T-helper 1 cell (primary cell): ENCODE measurements around the gene PPP1R13L.
A peak's percentile ranks its signal among the peaks of the same experiment; 100 is the strongest.

ENCODE experiments used
- DNase-seq, 5 donors: peaks; one replicate each; pipeline ENCODE4 v3.0.0-alpha.2; 2012 to 2020
- total RNA-seq, 4 donors: gene quantifications; one replicate each; lab custom pipeline; 2026; lab: John Stamatoyannopoulos, UW

Gene PPP1R13L, protein sequence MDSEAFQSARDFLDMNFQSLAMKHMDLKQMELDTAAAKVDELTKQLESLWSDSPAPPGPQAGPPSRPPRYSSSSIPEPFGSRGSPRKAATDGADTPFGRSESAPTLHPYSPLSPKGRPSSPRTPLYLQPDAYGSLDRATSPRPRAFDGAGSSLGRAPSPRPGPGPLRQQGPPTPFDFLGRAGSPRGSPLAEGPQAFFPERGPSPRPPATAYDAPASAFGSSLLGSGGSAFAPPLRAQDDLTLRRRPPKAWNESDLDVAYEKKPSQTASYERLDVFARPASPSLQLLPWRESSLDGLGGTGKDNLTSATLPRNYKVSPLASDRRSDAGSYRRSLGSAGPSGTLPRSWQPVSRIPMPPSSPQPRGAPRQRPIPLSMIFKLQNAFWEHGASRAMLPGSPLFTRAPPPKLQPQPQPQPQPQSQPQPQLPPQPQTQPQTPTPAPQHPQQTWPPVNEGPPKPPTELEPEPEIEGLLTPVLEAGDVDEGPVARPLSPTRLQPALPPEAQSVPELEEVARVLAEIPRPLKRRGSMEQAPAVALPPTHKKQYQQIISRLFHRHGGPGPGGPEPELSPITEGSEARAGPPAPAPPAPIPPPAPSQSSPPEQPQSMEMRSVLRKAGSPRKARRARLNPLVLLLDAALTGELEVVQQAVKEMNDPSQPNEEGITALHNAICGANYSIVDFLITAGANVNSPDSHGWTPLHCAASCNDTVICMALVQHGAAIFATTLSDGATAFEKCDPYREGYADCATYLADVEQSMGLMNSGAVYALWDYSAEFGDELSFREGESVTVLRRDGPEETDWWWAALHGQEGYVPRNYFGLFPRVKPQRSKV
- total RNA-seq: 1.5 to 3.7 (median 2.8) reads per million in 4 donors

DNA sequence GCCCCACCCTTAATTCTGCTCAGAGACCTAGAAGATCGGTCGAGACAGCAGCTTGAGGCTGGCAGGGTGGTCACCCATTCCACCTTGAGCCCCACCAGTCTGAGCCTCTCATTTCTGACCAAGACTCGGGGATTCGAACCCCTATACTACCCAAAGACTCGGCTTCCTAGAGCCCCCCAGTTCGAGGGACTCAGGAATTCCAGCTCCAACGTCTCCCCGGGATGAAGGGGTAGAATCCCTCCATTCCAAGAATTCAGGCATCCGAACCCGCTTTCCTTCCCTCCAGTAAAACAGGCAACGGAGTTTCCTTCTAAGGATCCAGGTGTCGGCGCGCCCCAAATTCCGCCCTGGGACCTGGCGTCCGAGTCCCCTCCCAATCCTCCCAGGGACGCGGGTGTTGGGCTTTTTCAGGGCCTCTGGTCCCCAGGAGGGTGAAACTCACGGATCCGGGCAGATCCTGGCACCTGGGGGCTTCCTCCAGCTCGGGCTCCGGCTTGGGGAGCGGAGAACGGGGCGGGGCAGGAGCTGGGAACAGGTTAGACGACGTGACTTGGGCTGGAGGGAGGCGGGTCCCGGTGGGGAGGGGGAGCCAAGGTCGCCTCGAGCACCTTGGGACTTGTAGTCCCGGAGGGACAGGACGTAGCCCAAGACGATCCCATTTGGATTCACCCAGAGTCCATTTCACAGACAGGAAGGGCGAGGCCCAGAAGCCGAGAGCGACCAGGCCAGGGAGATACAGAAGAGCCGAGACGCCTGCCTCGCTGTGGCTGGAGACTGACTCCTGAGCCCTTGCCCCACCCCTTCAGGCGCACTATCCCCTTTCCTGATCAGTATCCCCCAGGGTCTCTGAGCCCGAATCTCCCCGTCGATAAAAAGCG, at the start of gene PPP1R13L:
Gene PPP1R13L, minus strand, starts transcription at position 513 of the 878 bp plus-strand sequence. CDS start 6,751 bp downstream, outside the sequence.
- peak in 1 of 5 donors; percentile 80 for DNase-seq

DNA sequence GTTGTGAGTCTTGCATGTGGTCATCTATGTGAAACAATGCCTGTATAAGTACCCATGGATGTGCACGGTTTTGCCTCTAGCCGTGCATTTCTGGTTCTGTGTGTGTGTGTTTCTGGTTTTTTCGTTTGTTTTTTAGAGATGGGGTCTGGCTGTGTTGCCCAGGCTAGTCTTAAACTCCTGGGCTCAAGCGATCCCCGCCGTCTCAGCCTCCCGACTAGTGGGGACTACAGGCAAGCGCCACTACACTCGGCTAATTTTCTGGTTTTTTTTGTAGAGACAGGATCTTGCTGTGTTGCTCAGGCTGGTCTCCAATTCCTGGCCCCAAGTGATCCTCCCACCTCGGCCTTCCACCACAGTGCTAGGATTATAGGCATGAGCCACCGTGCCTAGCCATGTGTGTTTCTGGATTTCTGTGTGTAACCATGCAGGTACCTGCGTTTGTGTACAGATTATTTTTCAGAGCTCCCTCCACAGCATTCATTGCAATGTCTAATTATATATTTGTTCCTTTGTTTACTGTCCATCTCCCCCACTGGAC, 47.0 kb upstream of the PPP1R13L start:
- no peak for DNase-seq

DNA sequence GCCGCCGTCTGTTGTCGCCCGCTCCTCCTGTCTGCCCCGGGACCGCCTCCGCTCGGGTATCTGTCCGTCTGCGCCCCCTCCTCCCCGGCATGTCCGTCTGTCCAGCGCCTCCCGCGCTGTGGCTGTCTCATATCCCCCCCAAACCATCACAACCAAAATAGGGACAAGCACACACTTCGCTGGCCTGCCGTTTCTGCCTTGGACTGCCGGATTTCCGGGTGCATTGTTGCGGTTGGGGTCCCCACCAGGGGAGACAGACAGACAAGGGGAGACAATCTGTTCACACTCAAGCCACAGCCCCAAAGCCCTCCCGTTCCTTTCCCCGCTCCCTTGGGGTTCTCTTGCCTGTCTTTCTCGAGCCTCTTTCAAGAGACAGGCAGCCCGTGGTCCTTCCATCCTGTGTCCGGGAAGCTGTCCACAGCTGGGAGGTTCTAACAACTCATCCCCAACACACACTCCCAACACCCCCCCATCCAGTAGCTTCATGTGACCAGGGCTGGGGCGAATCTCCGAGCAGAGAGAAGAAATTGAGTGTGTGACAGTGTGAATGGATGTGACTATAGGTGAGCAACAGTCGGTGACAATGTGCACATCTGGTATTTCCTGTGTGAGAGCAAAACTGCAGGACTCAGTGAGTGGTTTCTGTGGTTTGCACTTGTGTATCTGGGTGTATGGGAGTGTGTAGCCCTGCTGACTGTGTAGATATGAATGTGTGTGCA, 46.4 kb upstream of the PPP1R13L start:
- peak; percentile 51 to 78 (median 64) for DNase-seq

DNA sequence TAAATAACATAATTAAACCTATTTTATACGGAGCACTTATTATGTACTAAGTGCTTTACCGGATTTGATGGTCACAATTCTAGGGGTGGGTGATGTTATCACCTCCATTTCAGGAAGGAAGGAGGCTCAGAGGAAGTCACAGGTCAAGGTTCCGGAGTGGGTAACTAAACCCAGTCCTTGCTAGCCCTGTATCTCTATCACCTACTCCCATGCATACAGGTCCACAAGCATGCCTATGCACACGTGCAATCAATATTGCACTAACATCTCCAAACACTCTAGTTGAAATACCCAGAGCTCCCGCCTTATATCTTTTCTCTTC, 45.1 kb upstream of the PPP1R13L start:
- peak in 4 of 5 donors; percentile 9 to 51 (median 28) for DNase-seq

DNA sequence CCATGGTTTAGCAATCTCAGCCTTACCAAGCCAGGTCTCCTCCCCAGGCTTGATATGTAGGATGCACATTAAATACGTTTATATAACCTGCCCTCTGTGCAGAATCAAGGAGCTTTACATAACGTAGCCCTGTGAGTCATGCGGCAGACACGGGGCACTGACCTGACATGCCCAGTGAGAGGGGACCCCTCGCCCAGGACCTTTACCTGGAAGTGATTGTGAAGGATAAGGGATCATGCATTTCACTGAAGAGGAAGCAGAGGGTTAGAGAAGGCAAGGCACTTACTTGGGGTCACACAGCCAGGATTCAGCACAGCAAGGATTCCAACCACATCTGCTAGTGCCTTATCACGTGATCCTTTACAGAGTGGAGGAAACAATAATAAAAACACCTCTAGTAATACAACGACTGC, 44.0 kb upstream of the PPP1R13L start:
- DNase-seq: no peak

DNA sequence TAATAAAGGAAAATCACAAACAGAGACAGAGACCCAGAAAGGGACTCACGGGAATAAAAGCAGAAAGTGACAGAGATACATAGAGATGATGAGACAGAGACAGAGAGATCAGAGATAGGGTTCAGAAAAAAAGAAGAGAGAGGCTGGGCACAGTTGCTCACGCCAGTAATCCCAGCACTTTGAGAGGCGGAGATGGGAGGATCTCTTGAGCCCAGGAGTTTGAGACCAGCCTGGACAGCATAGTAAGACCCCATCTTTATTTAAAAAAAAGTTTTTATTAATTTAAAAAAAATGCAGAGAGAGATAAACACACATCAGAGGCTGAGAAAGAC, 43.5 kb upstream of the PPP1R13L start:
- no peak for DNase-seq

DNA sequence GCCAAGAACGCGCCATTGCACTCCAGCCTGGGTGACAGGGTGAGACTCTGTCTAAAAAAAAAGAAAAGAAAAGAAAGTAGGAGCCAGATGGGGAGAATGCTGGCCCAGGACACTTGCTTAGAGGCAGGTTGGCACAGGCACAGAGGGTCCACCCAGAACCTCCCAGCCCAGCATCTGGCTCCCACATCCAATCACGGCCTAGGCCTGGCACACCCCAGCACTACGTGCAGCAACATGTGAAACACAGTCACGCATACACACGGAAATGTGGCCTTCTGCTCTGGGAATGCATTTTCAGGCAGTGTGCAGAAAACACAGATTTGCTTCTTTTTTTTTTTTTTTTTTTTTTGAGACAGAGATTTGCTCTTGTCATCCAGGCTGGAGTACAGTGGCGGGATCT, 42.1 kb upstream of the PPP1R13L start:
- no peak for DNase-seq

DNA sequence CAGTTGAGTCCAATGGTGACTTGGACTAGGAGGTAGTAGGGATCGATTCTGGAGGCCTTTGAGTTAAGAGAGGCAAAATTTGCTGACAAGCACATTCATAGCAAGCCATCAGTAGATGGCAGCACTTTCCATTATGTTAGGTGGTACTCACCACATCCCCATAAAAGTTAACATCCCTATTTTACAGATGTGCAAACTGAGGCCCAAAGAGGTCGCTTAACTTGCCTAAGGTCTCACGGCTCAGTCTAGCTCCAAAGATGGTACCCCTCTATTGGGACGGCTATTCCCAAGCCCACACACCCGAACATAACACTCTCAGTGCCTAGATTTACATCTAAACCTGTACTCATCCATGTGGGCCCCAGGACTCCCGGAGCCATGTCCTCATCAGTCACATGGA, 41.4 kb upstream of the PPP1R13L start:
- DNase-seq: no peak

DNA sequence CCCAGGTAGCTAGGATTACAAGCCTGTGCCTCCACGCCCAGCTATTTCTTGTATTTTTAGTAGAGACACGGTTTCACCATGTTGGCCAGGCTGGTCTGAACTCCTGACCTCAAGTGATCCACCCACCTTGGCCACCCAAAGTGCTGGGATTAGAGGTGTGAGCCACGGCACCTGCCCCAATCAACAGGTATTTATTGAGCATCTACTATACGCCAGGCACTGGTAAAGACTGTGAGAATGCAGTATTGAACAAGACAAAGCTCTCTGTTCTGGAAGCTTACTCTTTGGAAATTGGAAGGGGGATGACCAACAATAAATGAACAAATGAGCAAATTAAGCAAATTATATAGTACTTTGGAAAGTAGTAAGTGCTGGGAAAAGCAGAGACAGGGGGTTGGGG, 40.3 kb upstream of the PPP1R13L start:
- DNase-seq: no peak

DNA sequence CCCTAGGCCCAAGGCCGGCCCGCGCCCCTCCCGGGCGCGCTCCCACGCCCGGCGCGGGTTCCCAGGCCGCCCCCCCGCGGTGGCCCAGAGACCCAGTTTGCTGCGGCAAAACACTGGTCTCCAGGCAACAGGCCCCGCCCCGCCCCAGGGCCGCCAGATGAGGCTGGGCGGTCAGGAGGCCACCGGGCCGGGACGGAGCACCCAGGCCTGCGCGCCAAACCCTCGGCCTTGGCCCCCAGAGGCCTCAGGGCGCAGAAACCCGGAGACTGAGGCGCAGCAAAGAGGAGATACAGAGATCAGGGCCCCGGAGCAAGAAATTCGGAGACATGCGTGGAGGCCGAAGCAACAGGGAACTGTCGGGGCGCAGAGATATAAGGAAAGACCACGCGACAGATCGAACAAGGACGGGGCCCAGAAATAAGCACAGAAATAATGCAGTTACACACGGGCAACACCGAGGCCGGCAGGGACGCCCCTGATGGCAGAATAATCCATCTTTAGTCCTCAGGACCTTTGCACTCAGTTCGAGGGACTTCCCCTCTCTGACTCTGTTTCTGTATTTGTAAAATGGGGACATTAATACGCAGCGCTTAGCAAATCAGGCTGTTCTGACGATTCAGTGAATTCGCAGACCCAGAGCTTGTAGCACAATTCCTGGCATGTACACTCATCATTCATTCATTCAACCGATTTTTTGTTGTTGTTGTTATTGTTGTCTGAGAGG, 39.6 kb upstream of the PPP1R13L start:
- peak; percentile 61 to 79 (median 72) for DNase-seq

DNA sequence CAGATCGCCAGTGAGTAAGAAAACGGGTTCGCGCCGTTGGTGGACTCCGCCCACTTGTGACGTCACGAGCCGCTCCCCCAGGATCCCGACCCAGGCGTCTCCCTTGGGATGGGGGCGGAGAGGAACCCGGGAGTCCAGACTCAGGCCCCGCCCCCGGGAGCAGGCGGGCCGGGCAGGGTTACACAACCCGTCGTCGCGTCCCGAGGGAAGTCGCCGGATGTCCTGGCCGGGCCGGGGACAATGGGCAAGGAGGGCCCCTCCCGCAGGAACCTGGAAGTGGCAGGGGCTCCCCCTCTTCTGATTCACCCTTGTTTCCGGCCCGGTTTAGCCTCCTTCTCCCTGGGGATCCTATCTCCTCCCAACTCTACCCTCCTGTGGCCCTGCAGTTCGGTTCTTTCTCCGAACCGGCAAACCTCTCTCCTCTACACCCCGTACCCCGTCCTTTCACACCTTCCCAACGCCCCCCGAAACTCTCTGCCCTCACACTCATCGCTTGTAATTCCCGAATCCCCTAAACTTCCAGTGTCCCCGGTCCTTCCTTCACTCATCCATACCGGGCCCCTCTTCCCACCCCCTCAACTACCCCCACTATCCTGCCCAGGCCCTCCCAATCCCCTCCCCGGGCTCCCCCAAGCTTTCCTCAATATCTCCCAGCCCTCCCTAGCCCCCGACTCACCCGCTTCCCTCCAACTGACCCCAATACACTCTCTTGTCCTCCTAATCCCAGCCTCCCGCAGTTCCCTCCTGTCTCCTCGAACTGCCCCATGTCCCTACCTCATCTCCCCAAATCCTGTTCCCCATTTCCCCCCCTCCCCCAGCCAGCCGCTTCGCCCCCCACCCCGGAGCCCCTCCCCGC, 38.8 kb upstream of the PPP1R13L start:
- DNase-seq: peak in 4 of 5 donors; percentile 32 to 47 (median 35)

DNA sequence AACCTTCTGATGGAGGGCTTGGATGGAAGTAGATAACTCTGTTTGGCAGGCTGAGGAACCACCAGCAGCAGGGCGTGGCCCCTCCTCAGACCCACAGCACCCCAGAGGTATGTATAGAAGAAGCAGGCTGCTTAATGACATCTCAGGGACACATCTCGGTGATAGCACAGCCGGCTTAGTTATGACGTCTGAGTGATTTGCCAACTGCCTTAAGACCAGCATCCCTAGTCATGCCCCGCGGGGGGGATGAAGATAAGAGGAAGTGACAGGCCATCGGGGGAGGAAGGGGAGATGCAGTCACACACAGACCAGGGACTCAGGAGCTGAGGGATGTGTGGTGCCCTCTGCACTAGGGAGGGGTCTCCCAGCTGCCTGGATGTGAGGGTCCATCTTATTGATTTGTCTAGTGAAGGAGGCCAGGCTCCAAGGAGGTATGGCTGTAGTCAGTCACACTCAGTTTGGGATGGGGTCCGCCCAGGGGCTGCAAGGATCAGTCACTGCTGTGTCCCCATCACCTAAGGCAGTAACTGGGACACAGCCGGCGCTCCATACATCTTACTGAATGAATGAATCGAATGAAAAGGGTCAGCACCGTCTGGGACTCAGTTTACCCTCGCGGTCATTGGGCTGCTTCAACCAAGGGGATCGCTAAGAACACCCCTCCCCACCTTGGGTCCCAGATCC, 38.1 kb upstream of the PPP1R13L start:
- DNase-seq: peak in 1 of 5 donors; percentile 41

DNA sequence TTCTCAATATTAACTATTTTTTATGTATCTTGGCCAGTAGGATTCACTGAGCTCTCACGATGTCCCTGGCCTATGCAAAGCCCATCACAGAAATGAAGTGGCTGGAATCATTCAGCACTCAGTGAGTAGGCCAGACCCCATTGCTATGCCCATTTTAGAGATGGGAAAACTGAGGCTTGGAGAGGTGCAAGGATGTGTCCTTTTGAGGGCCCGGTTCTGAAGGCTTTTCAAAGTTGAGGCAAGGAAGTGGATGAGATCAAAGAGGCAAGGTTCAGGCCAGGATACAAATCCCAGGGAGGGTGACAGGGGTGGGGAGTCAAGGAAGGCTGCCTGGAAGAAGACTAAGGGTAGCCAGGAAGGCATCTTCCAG, 37.5 kb upstream of the PPP1R13L start:
- no peak for DNase-seq

DNA sequence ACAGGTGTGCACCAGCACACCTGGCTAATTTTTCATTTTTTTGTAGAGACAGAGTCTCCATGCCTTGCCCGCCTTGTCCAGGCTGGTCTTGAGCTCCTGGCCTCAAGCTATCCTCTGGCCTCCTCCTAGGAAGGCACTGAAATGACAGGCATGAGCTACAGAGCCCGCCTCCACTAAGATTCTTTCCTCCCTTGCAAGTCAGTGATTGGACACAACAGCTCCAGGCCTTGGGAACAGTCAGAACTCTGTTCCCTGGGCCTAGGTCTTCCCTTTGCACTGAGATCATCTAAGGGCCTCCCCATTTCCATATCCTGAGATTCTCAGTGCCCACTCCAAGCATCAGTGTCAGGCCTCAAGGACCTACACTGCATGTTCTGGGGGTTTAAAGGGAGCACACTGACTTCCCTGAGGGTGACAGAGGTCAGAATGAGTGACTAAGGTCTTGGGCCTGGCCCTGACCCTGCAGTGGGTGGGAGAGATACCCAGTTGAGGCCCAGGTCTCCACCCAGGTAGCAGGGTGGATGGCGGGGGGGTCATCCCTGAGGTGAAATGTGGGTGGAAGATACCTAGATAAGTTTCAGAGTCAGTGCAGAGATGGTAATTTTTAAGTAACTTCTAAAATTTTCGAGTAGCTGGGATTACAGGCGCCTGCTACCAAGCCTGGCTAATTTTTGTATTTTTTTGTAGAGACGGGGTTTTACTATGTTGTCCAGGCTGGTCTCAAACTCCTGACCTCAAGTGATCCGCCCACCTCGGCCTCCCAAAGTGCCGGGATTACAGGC, 36.2 kb upstream of the PPP1R13L start:
- DNase-seq: no peak

DNA sequence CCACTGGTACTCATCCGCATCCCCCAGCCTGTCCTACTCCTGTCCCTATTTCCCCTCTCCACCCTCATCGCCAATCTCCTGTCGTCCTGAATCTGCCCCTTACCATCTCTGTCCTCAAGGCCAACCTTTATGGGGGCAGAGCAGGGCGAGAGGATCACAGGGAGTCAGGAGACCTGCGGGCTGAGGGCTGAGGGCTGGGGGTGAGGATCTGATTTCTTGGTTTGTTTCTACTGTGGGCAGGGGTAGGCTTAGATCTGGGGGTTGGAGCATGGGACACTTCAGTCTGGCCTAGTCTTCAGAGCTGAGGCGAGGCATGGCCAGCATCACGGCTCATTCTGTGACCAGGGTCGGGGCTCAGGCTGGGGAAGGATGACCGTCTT, 35.4 kb upstream of the PPP1R13L start:
- no peak for DNase-seq

DNA sequence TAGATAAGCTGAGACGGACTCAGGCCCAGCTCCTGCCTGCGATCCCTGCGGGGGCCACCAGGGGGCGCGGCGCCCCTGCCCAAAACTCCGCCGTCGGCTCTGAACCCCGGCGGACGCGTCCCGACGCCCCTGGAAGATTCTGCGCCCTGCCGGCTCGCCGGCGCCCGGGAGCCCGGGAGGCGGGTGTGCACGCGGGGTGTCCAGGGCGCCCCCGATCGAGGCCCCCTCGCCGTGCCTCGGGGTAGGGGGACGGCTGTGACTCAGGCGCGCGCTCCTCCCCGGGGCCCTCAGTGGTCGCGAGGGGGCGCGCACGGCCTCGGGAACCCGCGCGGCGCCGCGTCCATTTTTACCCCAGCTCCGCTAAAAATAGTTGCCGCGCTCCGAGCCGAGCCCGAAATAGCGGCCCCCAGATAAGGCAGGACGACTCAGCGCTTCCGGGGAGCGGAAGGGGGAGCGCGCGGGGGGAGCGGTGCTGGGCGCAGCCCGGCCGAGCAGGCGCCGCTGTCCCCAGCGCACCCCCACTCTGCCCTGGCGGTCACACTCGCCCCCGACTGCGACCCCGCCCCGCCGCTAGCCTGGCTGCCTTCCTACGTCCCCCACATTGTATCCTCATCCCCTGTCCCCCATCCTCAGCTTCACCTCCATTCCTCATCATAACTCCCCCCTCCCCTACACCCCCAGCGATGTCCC, 34.8 kb upstream of the PPP1R13L start:
- peak; percentile 66 to 81 (median 79) for DNase-seq

DNA sequence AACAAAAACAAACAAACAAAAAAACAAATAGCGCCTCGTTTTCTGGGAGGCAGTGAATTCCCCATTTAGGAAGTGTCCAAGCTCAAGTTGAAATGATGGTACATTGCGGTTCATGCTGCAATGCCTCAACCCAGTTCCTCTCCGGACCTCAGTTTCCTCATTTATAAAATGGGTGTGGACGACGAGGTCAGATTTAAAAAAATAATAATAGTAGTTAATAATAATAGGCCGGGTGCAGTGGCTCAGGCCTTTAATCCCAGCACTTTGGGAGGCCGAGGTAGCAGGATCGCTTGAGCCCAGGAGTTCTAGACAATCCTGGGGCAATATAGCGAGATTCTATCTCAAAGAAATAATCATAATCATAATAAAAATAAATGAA, 34.3 kb upstream of the PPP1R13L start:
- no peak for DNase-seq

DNA sequence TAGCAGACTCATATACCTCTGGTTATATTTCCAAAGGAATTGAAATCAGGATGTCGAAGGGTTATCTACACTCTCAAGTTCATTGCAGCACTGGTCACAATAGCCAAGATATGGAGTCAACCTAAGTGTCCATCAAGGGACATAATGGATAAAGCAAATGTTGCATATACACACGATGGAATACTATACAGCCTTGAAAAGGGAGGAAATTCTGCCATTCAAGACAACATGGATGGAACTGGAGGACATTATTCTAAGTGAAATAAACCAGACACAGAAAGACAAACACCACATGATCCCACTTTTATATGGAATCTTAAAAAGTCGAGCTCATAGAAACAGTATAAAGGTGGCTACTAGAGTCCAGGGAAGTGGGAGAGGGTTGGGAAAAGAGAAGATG, 32.5 kb upstream of the PPP1R13L start:
- no peak for DNase-seq
